ENCODE measurements around the gene GNB1L.

DNA sequence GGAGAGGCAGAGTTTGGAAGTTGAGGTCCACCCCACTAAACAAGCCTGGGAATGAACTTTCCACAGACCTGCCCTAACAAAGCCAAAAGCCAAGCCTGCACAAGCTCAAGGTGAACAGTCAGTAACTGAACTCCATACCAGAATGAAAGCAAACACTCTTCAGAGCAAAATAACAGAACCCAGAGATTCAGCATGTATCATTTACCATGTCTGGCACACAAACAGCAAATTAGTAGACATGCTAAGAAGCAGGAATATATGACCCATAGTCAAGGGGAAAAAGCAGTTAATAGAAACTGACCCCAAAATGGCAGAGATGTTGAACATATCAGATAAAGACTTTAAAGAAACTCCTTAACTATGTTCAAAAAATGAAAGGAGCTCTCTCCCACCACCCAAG lies 62.8 kb downstream of the GNB1L start:
- TF ChIP-seq POLR2A (IDR thresholded peaks at IDR 0.05) (no peak), POLR2AphosphoS5 (IDR thresholded peaks at IDR 0.05) (no peak)

Measured in prostate gland (tissue), 1 donor.